GM20000 (cell line): ENCODE measurements around the gene SLC27A4.

Experiments used
- DNase-seq: peaks from one replicate; pipeline ENCODE4 v3.0.0; 2012; ENCODE audit warnings: low spot score
- CTCF ChIP-seq: IDR thresholded peaks from 2 replicates; pipeline ENCODE4 v1.5.1; 2012; ENCODE audit warnings: mild to moderate bottlenecking, control low read depth; ENCODE audit errors: extremely low read depth, missing control alignments

Gene SLC27A4

DNA sequence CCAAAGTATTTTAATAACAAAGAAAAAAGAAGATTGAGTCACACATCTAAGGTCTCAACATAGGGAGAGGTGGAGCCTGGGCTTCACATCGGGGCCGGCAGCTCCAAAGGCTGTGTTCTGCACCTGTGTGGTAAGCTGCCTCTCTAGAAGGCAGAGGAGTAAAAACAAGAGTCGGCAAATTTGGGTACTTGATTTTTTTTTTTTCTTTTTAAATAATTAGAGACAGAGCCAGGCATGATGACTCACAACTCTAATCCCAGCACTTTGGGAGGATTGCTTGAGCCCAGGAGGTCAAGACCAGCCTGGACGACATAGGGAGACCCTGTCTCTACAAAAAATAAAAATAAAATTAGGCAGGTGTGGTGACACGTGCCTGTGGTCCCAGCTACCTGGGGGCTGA is 35.5 kb downstream of the SLC27A4 start:
- DNase-seq, result no peak
- TF ChIP-seq CTCF, result no peak

DNA sequence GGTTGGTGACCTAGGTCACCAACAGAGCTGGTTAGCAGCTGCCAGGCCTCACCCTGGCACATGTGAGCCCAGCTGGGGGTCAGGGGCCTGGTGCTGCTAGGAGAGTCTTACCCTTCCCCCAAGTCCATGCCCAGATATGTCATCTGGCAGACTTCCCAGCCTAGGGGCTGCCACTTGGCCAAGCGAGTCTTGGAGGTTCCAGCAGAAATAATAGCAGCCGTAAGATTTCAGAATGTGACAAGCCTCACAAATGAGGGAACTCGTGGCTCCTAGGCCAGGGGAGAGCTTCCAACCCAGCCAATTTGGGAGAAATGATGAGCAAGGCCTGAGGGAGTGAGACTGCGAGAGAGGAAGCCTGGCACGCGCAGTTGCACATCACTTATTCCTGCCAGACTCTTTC is 41.9 kb downstream of the SLC27A4 start:
- no peak for TF ChIP-seq CTCF

GRCh38 chr9:128383007-128383753 is 42.9 kb downstream of the SLC27A4 start:
- no peak for DNase-seq
- TF ChIP-seq CTCF, result no peak

More for the DNA sequence above, 41.9 kb downstream of the SLC27A4 start:
- DNase-seq, result no peak

DNA sequence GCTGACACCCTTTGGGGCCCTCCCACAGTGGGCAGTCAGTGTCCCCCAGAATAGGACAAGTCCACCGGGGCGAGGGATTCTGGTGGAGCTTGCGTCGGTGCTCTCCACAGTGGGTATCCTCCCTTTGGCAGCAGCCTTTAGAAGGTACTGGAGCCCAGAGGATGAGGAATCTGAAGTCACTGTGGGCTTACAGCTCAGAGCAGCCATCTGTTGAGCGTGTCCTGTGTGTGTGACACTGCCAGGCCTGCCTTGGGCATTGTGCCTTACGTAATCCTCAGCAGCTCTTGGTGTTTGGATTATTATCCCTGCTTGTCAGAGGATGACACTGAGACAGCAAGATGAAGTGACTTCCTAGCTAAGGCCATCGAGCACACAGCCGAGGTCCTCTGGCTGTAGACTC is 43.5 kb downstream of the SLC27A4 start:
- TF ChIP-seq CTCF, result no peak
- DNase-seq, result no peak

DNA sequence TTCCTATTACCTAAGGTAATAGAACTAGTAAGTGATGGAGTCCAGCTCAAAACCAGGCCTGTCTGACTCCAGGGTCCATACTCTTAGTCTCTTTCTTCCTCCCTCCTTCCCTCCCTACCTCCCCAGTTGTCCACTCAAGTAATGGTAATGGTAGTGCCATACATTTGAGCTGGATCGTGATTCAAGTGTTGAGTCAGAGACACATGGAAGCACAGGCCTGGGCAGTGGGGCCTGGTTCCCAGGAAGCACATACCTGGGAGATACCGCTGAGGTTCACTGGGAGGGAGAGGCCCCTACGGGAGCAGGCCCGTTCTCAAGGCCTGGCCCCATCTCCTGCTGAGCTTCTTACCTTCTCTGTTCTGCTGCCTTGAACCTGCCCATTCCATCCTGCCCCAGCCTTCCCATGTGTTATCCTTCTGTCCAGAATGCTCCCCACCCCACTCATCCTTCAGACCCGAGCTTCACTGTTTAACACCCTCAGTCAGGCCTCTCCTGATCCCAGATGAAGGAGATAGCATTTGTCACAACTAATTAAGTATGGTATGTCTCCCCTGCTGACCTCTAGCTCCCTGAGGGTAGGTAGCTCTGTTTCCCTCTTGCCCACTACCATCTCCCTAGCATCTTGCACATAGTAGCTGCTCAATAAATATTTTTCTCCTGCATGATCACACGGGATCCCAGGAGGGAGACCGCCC is 44.6 kb downstream of the SLC27A4 start:
- no peak for TF ChIP-seq CTCF
- no peak for DNase-seq

GRCh38 chr9:128385496-128386460 is 45.5 kb downstream of the SLC27A4 start:
- DNase-seq, result no peak
- TF ChIP-seq CTCF, result no peak

DNA sequence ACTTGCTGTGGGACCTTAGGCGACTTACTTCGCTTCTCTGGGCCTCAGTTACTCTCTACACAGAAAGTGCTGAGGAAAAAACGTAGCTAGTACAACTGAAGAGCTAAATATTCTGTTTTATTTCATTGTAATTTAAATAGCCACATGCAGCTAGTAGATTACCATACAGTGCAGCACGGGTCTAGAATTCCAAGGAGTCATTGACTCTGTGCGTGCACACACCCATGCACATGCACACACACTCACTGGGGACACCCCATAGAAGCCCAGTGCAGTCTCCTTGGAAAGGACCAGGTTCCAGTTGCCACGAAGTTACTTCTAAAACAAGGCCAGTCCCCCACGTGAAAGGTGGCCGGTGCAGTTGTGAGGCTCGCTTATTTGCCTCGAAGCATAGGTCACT is 47.8 kb downstream of the SLC27A4 start:
- no peak for DNase-seq
- TF ChIP-seq CTCF, result no peak
